IPS-18a (cell line): ENCODE measurements around the gene PEX11B.
"Not testable (repeated sequence)": the region's sequence is repeated elsewhere in the genome, so short reads cannot be mapped to it uniquely, and the experiment has no call there.

Experiments
- H3K27ac ChIP-seq: one replicate; pipeline ENCODE4 v1.5.1; 2013; ENCODE audit warnings: low read length
- H3K27me3 ChIP-seq: one replicate; pipeline ENCODE4 v1.6.1; 2013; ENCODE audit warnings: mild to moderate bottlenecking, low read length; ENCODE audit not compliant: control insufficient read depth, insufficient read depth
- H3K36me3 ChIP-seq: one replicate; pipeline ENCODE4 v1.6.1; 2013; ENCODE audit warnings: low read depth, low read length; ENCODE audit not compliant: control insufficient read depth
- H3K4me1 ChIP-seq: one replicate; pipeline ENCODE4 v1.6.1; 2013; ENCODE audit warnings: low read depth, low read length; ENCODE audit not compliant: control insufficient read depth
- H3K4me3 ChIP-seq: one replicate; pipeline ENCODE4 v1.5.1; 2013; ENCODE audit warnings: low read length
- H3K9ac ChIP-seq: one replicate; pipeline ENCODE4 v1.6.1; 2013; ENCODE audit warnings: mild to moderate bottlenecking, low read length, moderate library complexity
- H3K9me3 ChIP-seq: one replicate; pipeline ENCODE4 v1.6.1; 2013; ENCODE audit warnings: low read depth, low read length; ENCODE audit not compliant: control insufficient read depth

PEX11B gene

GRCh38 chr1:145947551-145947950 is 29.0 kb upstream of the PEX11B start:
- H3K9me3 ChIP-seq: no peaks in the 10 kb centered on the region
- peaks cover 13% of the 10 kb centered on the region for H3K4me1 ChIP-seq
- no peak overlapping the region for H3K4me3 ChIP-seq
- H3K9ac ChIP-seq: no peak overlapping the region
- H3K27me3 ChIP-seq: no peaks in the 10 kb centered on the region
- H3K27ac ChIP-seq: no peak overlapping the region
- no peaks in the 10 kb centered on the region for H3K36me3 ChIP-seq

- Histone ChIP-seq H3K9me3 (no peaks in the 10 kb centered on the region), H3K4me1 (peaks cover 13% of the 10 kb centered on the region), H3K36me3 (no peaks in the 10 kb centered on the region), H3K27me3 (no peaks in the 10 kb centered on the region), H3K27ac (no peak overlapping the region), H3K9ac (no peak overlapping the region), H3K4me3 (no peak overlapping the region)
Measured at GRCh38 chr1:145946477-145946986, 28.0 kb upstream of the PEX11B start.

GRCh38 chr1:145944532-145944931 is 26.0 kb upstream of the PEX11B start:
- no peaks in the 10 kb centered on the region for H3K36me3 ChIP-seq
- no peak overlapping the region for H3K4me3 ChIP-seq
- H3K27ac ChIP-seq: no peak overlapping the region
- peaks cover 13% of the 10 kb centered on the region for H3K4me1 ChIP-seq
- H3K9me3 ChIP-seq: no peaks in the 10 kb centered on the region
- no peak overlapping the region for H3K9ac ChIP-seq
- no peaks in the 10 kb centered on the region for H3K27me3 ChIP-seq

GRCh38 chr1:145942871-145943270 is 24.4 kb upstream of the PEX11B start:
- Histone ChIP-seq H3K4me3 (no peak overlapping the region), H3K4me1 (peaks cover 11% of the 10 kb centered on the region), H3K9me3 (no peaks in the 10 kb centered on the region), H3K27ac (no peak overlapping the region), H3K36me3 (no peaks in the 10 kb centered on the region), H3K9ac (no peak overlapping the region), H3K27me3 (no peaks in the 10 kb centered on the region)

- Histone ChIP-seq H3K4me1 (peaks cover 6% of the 10 kb centered on the region), H3K36me3 (no peaks in the 10 kb centered on the region), H3K9ac (no peak overlapping the region), H3K9me3 (no peaks in the 10 kb centered on the region), H3K4me3 (no peak overlapping the region), H3K27ac (no peak overlapping the region), H3K27me3 (no peaks in the 10 kb centered on the region)
Measured at GRCh38 chr1:145942405-145942804, 23.9 kb upstream of the PEX11B start.

- Histone ChIP-seq H3K36me3 (no peaks in the 10 kb centered on the region), H3K27ac (no peak overlapping the region), H3K4me3 (no peak overlapping the region), H3K9me3 (no peaks in the 10 kb centered on the region), H3K4me1 (no peaks in the 10 kb centered on the region), H3K9ac (no peak overlapping the region), H3K27me3 (no peaks in the 10 kb centered on the region)
Measured at GRCh38 chr1:145937436-145937835, 18.9 kb upstream of the PEX11B start.

- H3K27ac ChIP-seq: no peak overlapping the region
- no peaks in the 10 kb centered on the region for H3K36me3 ChIP-seq
- H3K9ac ChIP-seq: no peak overlapping the region
- no peak overlapping the region for H3K4me3 ChIP-seq
- no peaks in the 10 kb centered on the region for H3K9me3 ChIP-seq
- no peaks in the 10 kb centered on the region for H3K4me1 ChIP-seq
- no peaks in the 10 kb centered on the region for H3K27me3 ChIP-seq
Measured at GRCh38 chr1:145936247-145936646, 17.7 kb upstream of the PEX11B start.

GRCh38 chr1:145935708-145936107 is 17.2 kb upstream of the PEX11B start:
- Histone ChIP-seq H3K27ac (no peak overlapping the region), H3K4me1 (no peaks in the 10 kb centered on the region), H3K27me3 (no peaks in the 10 kb centered on the region), H3K9me3 (no peaks in the 10 kb centered on the region), H3K36me3 (no peaks in the 10 kb centered on the region), H3K4me3 (no peak overlapping the region), H3K9ac (no peak overlapping the region)

GRCh38 chr1:145932522-145933009 is 14.0 kb upstream of the PEX11B start:
- H3K9me3 ChIP-seq, H3K4me3 ChIP-seq, H3K27ac ChIP-seq, H3K36me3 ChIP-seq, H3K4me1 ChIP-seq, H3K27me3 ChIP-seq: not testable (repeated sequence)
- peak overlapping the region; percentile 18 for H3K9ac ChIP-seq

- no peaks in the 10 kb centered on the region for H3K4me1 ChIP-seq
- H3K27me3 ChIP-seq: no peaks in the 10 kb centered on the region
- H3K9ac ChIP-seq: peak overlapping the region; percentile 99
- H3K36me3 ChIP-seq: peaks cover 20% of the 10 kb centered on the region
- no peaks in the 10 kb centered on the region for H3K9me3 ChIP-seq
- H3K27ac ChIP-seq: peak overlapping the region; percentile 99
- H3K4me3 ChIP-seq: peak overlapping the region; percentile 94
Measured at GRCh38 chr1:145927916-145928643, 9.6 kb upstream of the PEX11B start.

- Histone ChIP-seq H3K9ac (peak within 1 kb of the TSS; percentile 99), H3K9me3 (no peaks in the 10 kb centered on the region), H3K27me3 (no peaks in the 10 kb centered on the region), H3K4me1 (no peaks in the 10 kb centered on the region), H3K4me3 (peak within 1 kb of the TSS; percentile 94), H3K27ac (peak within 1 kb of the TSS; percentile 99), H3K36me3 (peaks cover 21% of the 10 kb centered on the region)
Measured at GRCh38 chr1:145927063-145927886, 8.8 kb upstream of the PEX11B start, which contains the start of gene RBM8A. RBM8A (minus strand) TSS chr1:145927484; CDS start chr1:145927426, 58 bp downstream.
